ENCODE data around the gene TNP2.

- TF ChIP-seq TARDBP (IDR thresholded peaks at IDR 0.05), result no peak
- TF ChIP-seq SP1 (IDR thresholded peaks at IDR 0.05), result no peak
- TF ChIP-seq ZNF384 (IDR thresholded peaks at IDR 0.05), result no peak
- no peak for TF ChIP-seq CTBP1 (IDR thresholded peaks at IDR 0.05; ENCODE audit: borderline replicate concordance)
- TF ChIP-seq L3MBTL2 (conservative IDR thresholded peaks at IDR 0.05), result no peak
- TF ChIP-seq ELF4 (IDR thresholded peaks at IDR 0.05), result no peak
- TF ChIP-seq LEF1 (IDR thresholded peaks at IDR 0.05; ENCODE audit: borderline replicate concordance), result no peak
- no peak for TF ChIP-seq FOXA1 (IDR thresholded peaks at IDR 0.05)
- TF ChIP-seq HDGF (IDR thresholded peaks at IDR 0.05; ENCODE audit: borderline replicate concordance), result no peak
- TF ChIP-seq ARNT (IDR thresholded peaks at IDR 0.05), result no peak
These were observed 32.7 kb upstream of the TNP2 start for GRCh38 chr16:11301645-11302501.

All from HEK293T (cell line).